Sigmoid colon (tissue), 7 donors: ENCODE data around the gene GRIK5. TPM values are rescaled to one million over a fixed set of nuclear protein-coding genes. Genes with fewer than 3 reads are reported as not detected.

Experiments
- DNase-seq: peaks from one replicate; pipeline ENCODE4 v3.0.0-alpha.2; 2019
- H3K27ac ChIP-seq, 4 donors: fragments of 200-600 bp; sonication (generic); one replicate each; pipeline ENCODE4 v1.5.1; 2016 to 2019; ENCODE audit warnings: mild to moderate bottlenecking in 1 of 4
- H3K27me3 ChIP-seq, 3 donors: fragments of 200-600 bp; sonication (generic); one replicate each; pipeline ENCODE4 v1.5.1; 2019; ENCODE audit warnings: mild to moderate bottlenecking in 1 of 3
- H3K36me3 ChIP-seq, 4 donors: fragments of 200-600 bp; sonication (generic); one replicate each; pipeline ENCODE4 v1.5.1; 2016 to 2019
- H3K4me1 ChIP-seq, 4 donors: fragments of 200-600 bp; sonication (generic); one replicate each; pipeline ENCODE4 v1.5.1; 2017 to 2019
- H3K4me3 ChIP-seq, 4 donors: fragments of 200-600 bp; sonication (generic); one replicate each; pipeline ENCODE4 v1.5.1; 2017 to 2019; ENCODE audit warnings: mild to moderate bottlenecking in 2 of 4, moderate library complexity in 1 of 4
- H3K9me3 ChIP-seq, 4 donors: fragments of 200-600 bp in 3 of 4; sonication (generic) in 3 of 4; one replicate each; pipeline versions ENCODE4 v1.5.1 to v1.6.1; 2013 to 2019
- EP300 ChIP-seq, 4 donors: sonication (generic); formaldehyde crosslinking; IDR thresholded peaks; one replicate each; pipeline ENCODE4 v1.6.1; 2017; ENCODE audit warnings: antibody characterized with exemption in 4 of 4
- POLR2A ChIP-seq, 2 donors: fragments of 450-650 bp; IDR thresholded peaks; one replicate each; pipeline ENCODE4 v1.6.1; 2016; ENCODE audit warnings: antibody characterized with exemption in 2 of 2, mild to moderate bottlenecking in 2 of 2, moderate library complexity in 2 of 2
- POLR2AphosphoS5 ChIP-seq, 4 donors: sonication (generic); formaldehyde crosslinking; IDR thresholded peaks; one replicate each; pipeline ENCODE4 v1.6.1; 2017; ENCODE audit warnings: antibody characterized with exemption in 4 of 4
- WGBS, 2 donors: extraction: QIAGEN DNeasy Blood & Tissue Kit; methylation state at CpG; one replicate each; pipeline ENCODE4 v1.1.7; 2013; 5-methylcytosine and 5-hydroxymethylcytosine counted together
- intact Hi-C: fragments of 100-400 bp; cut with DNase I; formaldehyde crosslinking; loops from one replicate; pipeline ENCODE4 v1.15.1; 2023
- polyA plus RNA-seq, 3 donors: library from polyadenylated mRNA; stranded (reverse); fragments of 200-250 nt; gene quantifications; one replicate each; pipeline ENCODE4 v1.2.3, GENCODE V29; 2013
- total RNA-seq, 4 donors: library from RNA; depleted of rRNA; stranded (reverse); fragments of >200 nt; gene quantifications; one replicate each; pipeline ENCODE4 v1.1.0, GENCODE V29; 2016
- TF ChIP-seq, protein P1 (sequence below), 4 experiments: fragments of 450-650 bp in 3 of 4; fragments of 200-600 bp in 1 of 4; IDR thresholded peaks; one replicate each; pipeline ENCODE4 v1.5.1; 2016 to 2019; ENCODE audit warnings: antibody characterized with exemption in 4 of 4, mild to moderate bottlenecking in 3 of 4, moderate library complexity in 2 of 4
- donor health status: healthy with polysubstance abuse.
- donor health status: Bipolar disorder and iron deficiency.
- donor health status: healthy.

The GRIK5 gene
- total and polyA plus RNA-seq, 7 donors, result under 0.01 to 23.3 (median 10.3) TPM; not detected in 1

DNA sequence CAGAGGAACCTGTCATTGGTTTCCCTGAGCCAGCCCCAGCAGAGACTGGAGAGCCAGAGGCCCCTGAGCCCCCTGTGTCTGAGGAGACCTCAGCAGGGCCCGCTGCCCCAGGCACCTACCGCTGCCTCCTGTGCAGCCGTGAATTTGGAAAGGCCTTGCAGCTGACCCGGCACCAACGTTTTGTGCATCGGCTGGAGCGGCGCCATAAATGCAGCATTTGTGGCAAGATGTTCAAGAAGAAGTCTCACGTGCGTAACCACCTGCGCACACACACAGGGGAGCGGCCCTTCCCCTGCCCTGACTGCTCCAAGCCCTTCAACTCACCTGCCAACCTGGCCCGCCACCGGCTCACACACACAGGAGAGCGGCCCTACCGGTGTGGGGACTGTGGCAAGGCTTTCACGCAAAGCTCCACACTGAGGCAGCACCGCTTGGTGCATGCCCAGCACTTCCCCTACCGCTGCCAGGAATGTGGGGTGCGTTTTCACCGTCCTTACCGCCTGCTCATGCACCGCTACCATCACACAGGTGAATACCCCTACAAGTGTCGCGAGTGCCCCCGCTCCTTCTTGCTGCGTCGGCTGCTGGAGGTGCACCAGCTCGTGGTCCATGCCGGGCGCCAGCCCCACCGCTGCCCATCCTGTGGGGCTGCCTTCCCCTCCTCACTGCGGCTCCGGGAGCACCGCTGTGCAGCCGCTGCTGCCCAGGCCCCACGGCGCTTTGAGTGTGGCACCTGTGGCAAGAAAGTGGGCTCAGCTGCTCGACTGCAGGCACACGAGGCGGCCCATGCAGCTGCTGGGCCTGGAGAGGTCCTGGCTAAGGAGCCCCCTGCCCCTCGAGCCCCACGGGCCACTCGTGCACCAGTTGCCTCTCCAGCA is 10.1 kb upstream of the GRIK5 start:
- 93 to 95% methylated on average over 44 of the region's 44 CpGs for WGBS, 2 donors
- Histone ChIP-seq H3K27me3 (no peaks in the 10 kb centered on the region), H3K9me3 (no peaks in the 10 kb centered on the region), H3K36me3 (peaks cover 16 to 51% (median 30%) of the 10 kb centered on the region in 4 donors), H3K4me3 (no peak overlapping the region), H3K4me1 (peaks cover 0 to 21% (median 15%) of the 10 kb centered on the region in 4 donors), H3K27ac (no peak overlapping the region)
- no peak for DNase-seq
- TF ChIP-seq POLR2A (IDR thresholded peaks at IDR 0.05) (no peak), EP300 (IDR thresholded peaks at IDR 0.05) (no peak), POLR2AphosphoS5 (IDR thresholded peaks at IDR 0.05) (no peak)
- TF ChIP-seq, protein P1, sequence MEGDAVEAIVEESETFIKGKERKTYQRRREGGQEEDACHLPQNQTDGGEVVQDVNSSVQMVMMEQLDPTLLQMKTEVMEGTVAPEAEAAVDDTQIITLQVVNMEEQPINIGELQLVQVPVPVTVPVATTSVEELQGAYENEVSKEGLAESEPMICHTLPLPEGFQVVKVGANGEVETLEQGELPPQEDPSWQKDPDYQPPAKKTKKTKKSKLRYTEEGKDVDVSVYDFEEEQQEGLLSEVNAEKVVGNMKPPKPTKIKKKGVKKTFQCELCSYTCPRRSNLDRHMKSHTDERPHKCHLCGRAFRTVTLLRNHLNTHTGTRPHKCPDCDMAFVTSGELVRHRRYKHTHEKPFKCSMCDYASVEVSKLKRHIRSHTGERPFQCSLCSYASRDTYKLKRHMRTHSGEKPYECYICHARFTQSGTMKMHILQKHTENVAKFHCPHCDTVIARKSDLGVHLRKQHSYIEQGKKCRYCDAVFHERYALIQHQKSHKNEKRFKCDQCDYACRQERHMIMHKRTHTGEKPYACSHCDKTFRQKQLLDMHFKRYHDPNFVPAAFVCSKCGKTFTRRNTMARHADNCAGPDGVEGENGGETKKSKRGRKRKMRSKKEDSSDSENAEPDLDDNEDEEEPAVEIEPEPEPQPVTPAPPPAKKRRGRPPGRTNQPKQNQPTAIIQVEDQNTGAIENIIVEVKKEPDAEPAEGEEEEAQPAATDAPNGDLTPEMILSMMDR (IDR thresholded peaks at IDR 0.05), result no peak
- intact Hi-C loops, result no loop called here

DNA sequence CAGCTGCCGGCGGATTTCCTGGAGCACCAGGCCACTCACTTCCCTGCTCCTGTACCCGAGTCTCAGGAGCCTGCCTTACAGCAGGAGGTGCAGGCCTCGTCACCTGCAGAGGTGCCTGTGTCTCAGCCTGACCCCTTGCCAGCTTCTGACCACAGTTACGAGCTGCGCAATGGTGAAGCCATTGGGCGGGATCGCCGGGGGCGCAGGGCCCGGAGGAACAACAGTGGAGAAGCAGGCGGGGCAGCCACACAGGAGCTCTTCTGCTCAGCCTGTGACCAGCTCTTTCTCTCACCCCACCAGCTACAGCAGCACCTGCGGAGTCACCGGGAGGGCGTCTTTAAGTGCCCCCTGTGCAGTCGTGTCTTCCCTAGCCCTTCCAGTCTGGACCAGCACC is 9.3 kb upstream of the GRIK5 start:
- Histone ChIP-seq H3K4me3 (no peak overlapping the region), H3K9me3 (no peaks in the 10 kb centered on the region), H3K27ac (no peak overlapping the region), H3K4me1 (peaks cover 0 to 28% (median 22%) of the 10 kb centered on the region in 4 donors), H3K27me3 (no peaks in the 10 kb centered on the region), H3K36me3 (peaks cover 16 to 51% (median 30%) of the 10 kb centered on the region in 4 donors)
- 84 to 91% methylated on average over 16 of the region's 16 CpGs for WGBS, 2 donors
- TF ChIP-seq, protein P1 (IDR thresholded peaks at IDR 0.05), result no peak
- TF ChIP-seq POLR2AphosphoS5 (IDR thresholded peaks at IDR 0.05), result no peak
- TF ChIP-seq POLR2A (IDR thresholded peaks at IDR 0.05), result no peak
- no peak for TF ChIP-seq EP300 (IDR thresholded peaks at IDR 0.05)
- DNase-seq, result no peak
- intact Hi-C loops, result no loop called here

DNA sequence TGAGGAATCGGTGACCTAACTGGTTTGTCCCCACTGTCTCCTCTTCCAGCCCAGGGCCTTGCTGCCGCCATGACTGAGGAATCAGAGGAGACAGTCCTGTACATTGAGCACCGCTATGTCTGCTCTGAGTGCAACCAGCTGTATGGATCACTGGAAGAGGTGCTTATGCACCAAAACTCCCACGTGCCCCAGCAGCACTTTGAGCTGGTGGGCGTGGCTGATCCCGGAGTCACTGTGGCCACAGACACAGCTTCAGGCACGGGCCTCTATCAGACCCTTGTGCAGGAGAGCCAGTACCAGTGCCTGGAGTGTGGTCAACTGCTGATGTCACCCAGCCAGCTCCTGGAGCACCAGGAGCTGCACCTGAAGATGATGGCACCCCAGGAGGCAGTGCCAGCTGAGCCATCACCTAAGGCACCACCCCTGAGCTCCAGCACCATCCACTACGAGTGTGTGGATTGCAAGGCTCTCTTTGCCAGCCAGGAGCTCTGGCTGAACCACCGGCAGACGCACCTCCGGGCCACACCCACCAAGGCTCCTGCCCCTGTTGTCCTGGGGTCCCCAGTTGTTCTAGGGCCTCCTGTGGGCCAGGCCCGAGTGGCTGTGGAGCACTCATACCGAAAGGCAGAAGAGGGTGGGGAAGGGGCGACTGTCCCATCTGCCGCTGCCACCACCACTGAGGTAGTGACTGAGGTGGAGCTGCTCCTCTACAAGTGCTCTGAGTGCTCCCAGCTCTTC is 8.7 kb upstream of the GRIK5 start:
- peaks cover 16 to 47% (median 30%) of the 10 kb centered on the region in 4 donors for H3K36me3 ChIP-seq
- no peaks in the 10 kb centered on the region for H3K9me3 ChIP-seq
- TF ChIP-seq, protein P1 (IDR thresholded peaks at IDR 0.05), result no peak
- TF ChIP-seq EP300 (IDR thresholded peaks at IDR 0.05) (no peak), POLR2AphosphoS5 (IDR thresholded peaks at IDR 0.05) (no peak), POLR2A (IDR thresholded peaks at IDR 0.05) (no peak)
- intact Hi-C loops, result no loop called here
- no peak for DNase-seq
- peaks cover 0 to 28% (median 22%) of the 10 kb centered on the region in 4 donors for H3K4me1 ChIP-seq
- no peak overlapping the region for H3K4me3 ChIP-seq
- H3K27me3 ChIP-seq, result no peaks in the 10 kb centered on the region
- H3K27ac ChIP-seq, result no peak overlapping the region
- WGBS, 2 donors, result 67 to 82% methylated on average over 15 of the region's 15 CpGs

DNA sequence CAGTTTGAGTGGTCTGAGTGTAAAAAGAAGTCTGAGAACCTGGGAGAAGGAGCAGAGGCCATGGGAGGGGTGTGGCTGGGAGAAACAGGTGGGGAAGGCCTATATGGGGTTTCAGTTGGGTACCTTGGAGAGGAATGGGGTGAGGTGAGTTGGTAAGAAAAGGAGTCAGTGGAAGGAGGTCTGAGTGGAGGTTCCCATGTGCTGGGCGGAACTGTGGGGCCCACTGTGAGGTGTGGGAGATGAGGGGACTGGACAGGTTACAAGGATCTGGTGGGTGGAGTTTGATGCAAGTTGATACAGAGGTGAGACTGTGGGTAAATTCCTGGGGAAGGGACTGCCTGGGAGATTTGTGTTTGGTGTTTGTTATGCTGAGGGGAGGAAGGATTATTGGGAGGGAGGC is 8.1 kb upstream of the GRIK5 start:
- WGBS, 2 donors, result 91 to 97% methylated on average over 1 of the region's 1 CpG
- no peak for DNase-seq
- Histone ChIP-seq H3K4me3 (no peak overlapping the region), H3K27me3 (no peaks in the 10 kb centered on the region), H3K9me3 (no peaks in the 10 kb centered on the region), H3K4me1 (peaks cover 0 to 28% (median 22%) of the 10 kb centered on the region in 4 donors), H3K36me3 (peaks cover 16 to 45% (median 30%) of the 10 kb centered on the region in 4 donors), H3K27ac (no peak overlapping the region)
- TF ChIP-seq, protein P1 (IDR thresholded peaks at IDR 0.05), result no peak
- TF ChIP-seq POLR2AphosphoS5 (IDR thresholded peaks at IDR 0.05) (no peak), EP300 (IDR thresholded peaks at IDR 0.05) (no peak), POLR2A (IDR thresholded peaks at IDR 0.05) (no peak)
- intact Hi-C loops, result no loop called here
